GM19395 (cell line): Measurements from ENCODE around the gene NCAPD3.
A peak's percentile ranks its signal among the peaks of the same experiment; 100 is the strongest.

Experiments
- ATAC-seq: cut with Tn5 transposase; IDR thresholded peaks from one replicate; pipeline ENCODE4 v1.9.1; 2021; ENCODE audit warnings: mild to moderate bottlenecking, moderate library complexity; ENCODE audit not compliant: unreplicated experiment

The NCAPD3 gene

GRCh38 chr11:134252346-134253187, 28.8 kb upstream of the NCAPD3 start:
- peak; percentile 49 for ATAC-seq

GRCh38 chr11:134250675-134251074, 26.9 kb upstream of the NCAPD3 start:
- no peak for ATAC-seq

GRCh38 chr11:134250246-134250645, 26.5 kb upstream of the NCAPD3 start:
- no peak for ATAC-seq

- no peak for ATAC-seq
Measured at GRCh38 chr11:134248910-134249480, 25.2 kb upstream of the NCAPD3 start.

GRCh38 chr11:134246678-134247077, 22.9 kb upstream of the NCAPD3 start:
- no peak for ATAC-seq

GRCh38 chr11:134246100-134246499, 22.3 kb upstream of the NCAPD3 start:
- no peak for ATAC-seq

- no peak for ATAC-seq
Measured at GRCh38 chr11:134245434-134245833, 21.7 kb upstream of the NCAPD3 start.

- peak; percentile 84 for ATAC-seq
Measured at GRCh38 chr11:134244593-134244992, 20.8 kb upstream of the NCAPD3 start.

- no peak for ATAC-seq
Measured at GRCh38 chr11:134243913-134244312, 20.1 kb upstream of the NCAPD3 start.

- no peak for ATAC-seq
Measured at GRCh38 chr11:134242376-134242775, 18.6 kb upstream of the NCAPD3 start.

- ATAC-seq = no peak
Measured at GRCh38 chr11:134240592-134240991, 16.8 kb upstream of the NCAPD3 start.

- ATAC-seq = no peak
Measured at GRCh38 chr11:134238956-134239355, 15.2 kb upstream of the NCAPD3 start.

GRCh38 chr11:134237557-134237922, 13.8 kb upstream of the NCAPD3 start:
- no peak for ATAC-seq

- no peak for ATAC-seq
Measured at GRCh38 chr11:134236834-134237556, 13.2 kb upstream of the NCAPD3 start.

- no peak for ATAC-seq
Measured at GRCh38 chr11:134235399-134235798, 11.6 kb upstream of the NCAPD3 start.

GRCh38 chr11:134233729-134234179, 10.0 kb upstream of the NCAPD3 start:
- ATAC-seq = no peak

GRCh38 chr11:134231958-134232659, 8.3 kb upstream of the NCAPD3 start:
- ATAC-seq = no peak

GRCh38 chr11:134230339-134230738, 6.6 kb upstream of the NCAPD3 start:
- no peak for ATAC-seq

- no peak for ATAC-seq
Measured at GRCh38 chr11:134229126-134229790, 5.5 kb upstream of the NCAPD3 start.

- peak; percentile 57 for ATAC-seq
Measured at GRCh38 chr11:134228625-134229024, 4.9 kb upstream of the NCAPD3 start.
